Measurements from ENCODE around the gene MSI1. TPM values are rescaled to one million over a fixed set of nuclear protein-coding genes. Genes with fewer than 3 reads are reported as not detected.

MSI1 gene
- total RNA-seq, 1 donor from 2014 or later: not detected

GRCh38 chr12:120324841-120325417 is 44.0 kb downstream of the MSI1 start:
- intact Hi-C loops (cut with micrococcal nuclease): loop anchor here (1.0 to 2.0 kb wide), 14 partner anchors 8 to 390 kb away; partner anchors contain the start of genes COX6A1, DYNLL1, POP5 and PXN

GRCh38 chr12:120323772-120324171 is 45.2 kb downstream of the MSI1 start:
- intact Hi-C loops (cut with micrococcal nuclease): loop anchor here (2.0 kb wide), 5 partner anchors 31 to 391 kb away; partner anchors contain the start of genes COX6A1, PXN and RNU4-1

GRCh38 chr12:120321382-120322202 is 47.4 kb downstream of the MSI1 start:
- intact Hi-C loops (cut with micrococcal nuclease): no loop called here

- intact Hi-C loops (cut with micrococcal nuclease): loop anchor here (1.0 kb wide), 15 partner anchors 8 to 440 kb away; partner anchors contain the start of genes CIT, COX6A1, DYNLL1 and GATC
Measured at GRCh38 chr12:120317224-120318105, 51.5 kb downstream of the MSI1 start.

DNA sequence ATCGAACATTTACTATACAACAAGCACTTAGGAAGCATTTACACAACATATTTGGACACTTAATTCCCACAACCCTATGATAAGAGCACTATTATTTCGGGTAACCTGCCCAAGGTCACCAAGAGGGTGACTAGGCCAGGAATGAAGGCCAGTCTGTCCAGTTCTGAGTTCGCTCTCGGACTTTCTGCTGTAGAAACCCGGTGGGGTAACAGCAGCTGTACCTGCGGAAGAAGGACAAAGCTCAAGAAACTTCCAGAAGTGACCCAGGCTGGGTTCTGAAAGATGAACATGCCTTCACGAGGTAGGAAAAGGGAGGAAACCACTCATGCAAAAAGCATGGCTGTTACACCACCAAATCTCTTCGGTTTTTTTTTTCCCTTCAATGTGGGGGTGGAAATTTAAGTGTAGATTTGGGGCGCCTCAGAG is 52.2 kb downstream of the MSI1 start:
- intact Hi-C loops (cut with micrococcal nuclease): loop anchor here (1.0 kb wide), 15 partner anchors 8 to 440 kb away; partner anchors contain the start of genes CIT, COX6A1, DYNLL1 and GATC

- intact Hi-C loops (cut with micrococcal nuclease): no loop called here
Measured at GRCh38 chr12:120314220-120314619, 54.7 kb downstream of the MSI1 start.

- intact Hi-C loops (cut with micrococcal nuclease): loop anchor here (1.0 kb wide), 8 partner anchors 9 to 167 kb away; partner anchors contain the start of genes PXN, RNU4-1, RPLP0 and SRSF9
Measured at GRCh38 chr12:120301962-120302815, 66.8 kb downstream of the MSI1 start, which contains the start of gene SIRT4. SIRT4 (plus strand) TSS chr12:120302321; CDS start chr12:120303562, 1,241 bp downstream.

DNA sequence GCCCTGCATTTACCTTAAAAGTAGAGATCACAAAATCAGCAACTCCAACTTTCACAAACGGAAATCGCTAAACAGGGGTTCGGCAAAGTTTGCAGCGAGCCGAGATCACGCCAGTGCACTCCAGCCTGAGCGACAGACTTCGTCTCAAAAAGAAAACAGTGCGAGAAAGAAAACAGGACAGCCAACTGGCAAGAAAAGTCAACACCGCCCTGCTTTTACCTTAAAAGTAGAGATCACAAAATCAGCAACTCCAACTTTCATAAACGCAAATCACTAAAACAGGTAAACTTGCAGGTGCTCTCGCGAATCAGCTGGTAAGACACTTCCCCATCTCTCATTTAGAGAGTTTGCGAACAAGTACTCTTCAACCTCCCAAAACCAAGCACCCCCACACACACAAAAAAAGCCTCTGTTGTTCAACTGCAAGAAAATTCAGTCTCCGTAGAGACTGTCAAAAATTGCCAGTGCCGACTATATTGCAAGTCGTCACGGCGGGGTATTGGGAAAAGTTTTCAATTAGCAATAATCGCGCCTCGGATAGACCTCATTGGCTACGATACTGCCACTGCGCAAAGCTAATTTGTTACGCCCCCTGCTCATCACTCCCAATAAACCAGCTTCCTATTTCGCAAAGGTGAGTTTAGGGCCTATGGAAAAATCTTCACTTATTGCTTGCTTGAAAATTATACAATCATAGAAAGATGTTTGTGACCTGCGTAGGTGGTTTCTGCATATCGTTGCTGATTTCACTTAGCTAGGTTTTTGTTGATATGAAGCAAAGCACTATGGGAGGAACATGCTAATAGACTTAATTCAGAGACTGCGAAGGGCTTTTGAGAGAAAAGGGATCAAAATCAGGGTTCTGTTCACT is 76.1 kb downstream of the MSI1 start, which contains the start of gene RNU4-1:
TSS of gene RNU4-1 (minus strand) at position 577 of the 871 bp plus-strand sequence.
- intact Hi-C loops (cut with micrococcal nuclease): loop anchor here (1.0 to 5.0 kb wide), 9 partner anchors 9 to 1109 kb away; partner anchors contain the start of genes COX6A1, MLEC, RNF34 and SIRT4

- intact Hi-C loops (cut with micrococcal nuclease): loop anchor here (1.0 to 5.0 kb wide), 6 partner anchors 32 to 1110 kb away; partner anchors contain the start of genes COX6A1, RNF34 and SPPL3
Measured at GRCh38 chr12:120292411-120292660, 76.6 kb downstream of the MSI1 start.

Other genes starting within 250 kb of the MSI1 start
- 132 and 140 TPM in 2 replicates for gene GCN1, start 174.4 kb downstream of the MSI1 start, total RNA-seq
- 1,912 and 1,920 TPM in 2 replicates for gene RPLP0, start 168.1 kb downstream of the MSI1 start, total RNA-seq
- gene PXN, start 103.4 kb downstream of the MSI1 start, total RNA-seq: 197 TPM in 2 replicates
- gene RNU4-2, start 77.3 kb downstream of the MSI1 start, total RNA-seq: 6,804 and 7,048 TPM in 2 replicates
- gene RNU4-1, start 75.9 kb downstream of the MSI1 start, total RNA-seq: 2,820 and 2,977 TPM in 2 replicates
- 1.6 and 3.0 TPM in 2 replicates for gene SIRT4, start 66.8 kb downstream of the MSI1 start, total RNA-seq
- not detected in 2 replicates for gene PLA2G1B, start 41.4 kb downstream of the MSI1 start, total RNA-seq
- 266 and 280 TPM in 2 replicates for gene COX6A1, start 68.9 kb upstream of the MSI1 start, total RNA-seq
- 41.4 and 41.5 TPM in 2 replicates for gene TRIAP1, start 77.2 kb upstream of the MSI1 start, total RNA-seq
- gene GATC, start 77.3 kb upstream of the MSI1 start, total RNA-seq: 31.3 and 37.3 TPM in 2 replicates
- 182 and 184 TPM in 2 replicates for gene SRSF9, start 100.6 kb upstream of the MSI1 start, total RNA-seq
- 331 and 341 TPM in 2 replicates for gene DYNLL1, start 126.9 kb upstream of the MSI1 start, total RNA-seq
- gene COQ5, start 160.0 kb upstream of the MSI1 start, total RNA-seq: 26.3 and 29.0 TPM in 2 replicates
- 172 and 187 TPM in 2 replicates for gene RNF10, start 165.2 kb upstream of the MSI1 start, total RNA-seq
- gene POP5, start 212.2 kb upstream of the MSI1 start, total RNA-seq: 65.7 and 67.6 TPM in 2 replicates

Data from T-helper 1 cell treated with Interleukin-12 subunit alpha and Interleukin-12 subunit beta and Interleukin-4 antibody, amounts not matched to agents 30 ng/mL and 1 ng/mL, for 36 hours (primary cell).